ENCODE measurements around the gene DDX17. TPM values are rescaled to one million over a fixed set of nuclear protein-coding genes. Genes with fewer than 3 reads are reported as not detected.

The DDX17 gene
- total and polyA plus RNA-seq, 5 donors: 134 to 253 (median 237) TPM

DNA sequence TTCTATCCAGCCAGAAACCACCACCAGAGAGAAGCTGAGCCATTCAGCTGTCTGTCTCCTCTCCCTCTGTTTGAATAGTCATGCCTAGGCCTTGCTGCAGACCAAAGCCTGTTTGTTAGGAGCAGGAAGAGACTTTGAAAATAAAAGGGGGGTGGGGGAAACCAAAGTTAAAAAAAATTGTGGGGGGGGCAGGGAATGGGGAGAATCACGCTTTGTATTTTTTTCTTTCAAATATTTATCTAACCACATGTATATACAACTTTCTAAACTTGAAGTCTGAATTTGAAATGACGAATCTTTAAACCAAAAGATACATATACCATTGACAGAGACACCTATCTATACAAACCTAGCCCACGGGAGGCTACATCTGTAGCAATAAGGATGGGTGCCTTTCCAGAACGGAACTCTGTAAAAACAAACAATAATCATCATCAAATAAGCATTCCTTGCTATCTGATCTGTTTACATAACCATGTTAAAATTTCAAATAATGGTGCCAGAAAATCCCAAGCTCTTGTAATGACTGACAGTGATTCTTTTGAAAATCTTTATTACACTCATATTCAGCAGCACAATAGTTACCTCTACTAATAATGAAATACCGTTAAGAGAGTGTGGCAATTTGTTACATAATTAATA lies 14.3 kb downstream of the DDX17 start:
- intact Hi-C loops (cut with DNase I): no loop called here
- WGBS: 57% methylated on average over 5 of the region's 5 CpGs
- no peak for ATAC-seq
- Histone ChIP-seq H3K4me1 (ENCODE audit: control insufficient read depth, insufficient read depth, low read length) (no peaks in the 10 kb centered on the region), H3K9me3 (ENCODE audit: control insufficient read depth, low read length) (no peaks in the 10 kb centered on the region), H3K4me3 (ENCODE audit: low read length) (no peak overlapping the region), H3K27ac (ENCODE audit: low read length) (no peak overlapping the region), H3K27me3 (ENCODE audit: control insufficient read depth, insufficient read depth) (no peaks in the 10 kb centered on the region)
- DNase-seq: no peak

DNA sequence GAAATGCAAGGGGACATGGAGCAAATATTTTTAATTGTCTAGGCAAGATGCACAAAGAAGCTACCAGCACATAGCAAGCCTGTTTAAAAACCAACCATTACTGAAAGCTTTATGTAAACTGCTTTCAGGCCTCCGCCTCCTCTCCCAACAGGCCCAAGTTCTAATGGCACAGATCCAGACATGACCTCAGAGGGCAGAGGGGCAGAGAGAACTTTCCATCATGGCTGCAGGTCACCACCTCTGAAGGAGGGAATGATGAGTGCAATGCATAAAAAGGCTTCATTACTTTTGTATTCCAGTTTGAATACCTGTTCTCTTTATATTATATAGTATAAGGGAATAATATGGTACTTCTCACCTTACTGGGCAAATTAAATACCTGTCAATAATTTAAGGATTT lies 15.2 kb downstream of the DDX17 start:
- DNase-seq: peak; percentile 65 to 79 (median 74)
- intact Hi-C loops (cut with DNase I): no loop called here

GRCh38 chr22:38490475-38490874 lies 15.6 kb downstream of the DDX17 start:
- H3K4me1 ChIP-seq (ENCODE audit: control insufficient read depth, insufficient read depth, low read length): no peaks in the 10 kb centered on the region
- H3K9me3 ChIP-seq (ENCODE audit: control insufficient read depth, low read length): no peaks in the 10 kb centered on the region
- no peak overlapping the region for H3K4me3 ChIP-seq (ENCODE audit: low read length)
- intact Hi-C loops (cut with DNase I): no loop called here
- ATAC-seq: peak in 1 of 2 donors; percentile 2
- H3K27me3 ChIP-seq (ENCODE audit: control insufficient read depth, insufficient read depth): no peaks in the 10 kb centered on the region
- H3K27ac ChIP-seq (ENCODE audit: low read length): peak overlapping the region; percentile 39
- 52% methylated on average over 2 of the region's 2 CpGs for WGBS
- DNase-seq: no peak

More for the DNA sequence above, 15.2 kb downstream of the DDX17 start:
- no peaks in the 10 kb centered on the region for H3K4me1 ChIP-seq (ENCODE audit: control insufficient read depth, insufficient read depth, low read length)
- H3K9me3 ChIP-seq (ENCODE audit: control insufficient read depth, low read length): no peaks in the 10 kb centered on the region
- 13% methylated on average over 1 of the region's 1 CpG for WGBS
- H3K4me3 ChIP-seq (ENCODE audit: low read length): no peak overlapping the region
- H3K27me3 ChIP-seq (ENCODE audit: control insufficient read depth, insufficient read depth): no peaks in the 10 kb centered on the region
- peak overlapping the region; percentile 39 for H3K27ac ChIP-seq (ENCODE audit: low read length)
- peak; percentile 86 for ATAC-seq

GRCh38 chr22:38489561-38490145 lies 16.5 kb downstream of the DDX17 start:
- no peak for DNase-seq
- no peak for ATAC-seq
- H3K4me3 ChIP-seq (ENCODE audit: low read length): no peak overlapping the region
- H3K27ac ChIP-seq (ENCODE audit: low read length): no peak overlapping the region
- no peaks in the 10 kb centered on the region for H3K27me3 ChIP-seq (ENCODE audit: control insufficient read depth, insufficient read depth)
- 77% methylated on average over 7 of the region's 7 CpGs for WGBS
- intact Hi-C loops (cut with DNase I): no loop called here
- H3K9me3 ChIP-seq (ENCODE audit: control insufficient read depth, low read length): no peaks in the 10 kb centered on the region
- H3K4me1 ChIP-seq (ENCODE audit: control insufficient read depth, insufficient read depth, low read length): no peaks in the 10 kb centered on the region

- 94% methylated on average over 17 of the region's 17 CpGs for WGBS
- intact Hi-C loops (cut with DNase I): no loop called here
- H3K27ac ChIP-seq (ENCODE audit: low read length): no peak overlapping the region
- no peaks in the 10 kb centered on the region for H3K9me3 ChIP-seq (ENCODE audit: control insufficient read depth, low read length)
- ATAC-seq (no peak), DNase-seq (no peak)
- H3K4me1 ChIP-seq (ENCODE audit: control insufficient read depth, insufficient read depth, low read length): no peaks in the 10 kb centered on the region
- no peaks in the 10 kb centered on the region for H3K27me3 ChIP-seq (ENCODE audit: control insufficient read depth, insufficient read depth)
- H3K4me3 ChIP-seq (ENCODE audit: low read length): no peak overlapping the region
Measured at GRCh38 chr22:38489142-38489541, 17.0 kb downstream of the DDX17 start.

DNA sequence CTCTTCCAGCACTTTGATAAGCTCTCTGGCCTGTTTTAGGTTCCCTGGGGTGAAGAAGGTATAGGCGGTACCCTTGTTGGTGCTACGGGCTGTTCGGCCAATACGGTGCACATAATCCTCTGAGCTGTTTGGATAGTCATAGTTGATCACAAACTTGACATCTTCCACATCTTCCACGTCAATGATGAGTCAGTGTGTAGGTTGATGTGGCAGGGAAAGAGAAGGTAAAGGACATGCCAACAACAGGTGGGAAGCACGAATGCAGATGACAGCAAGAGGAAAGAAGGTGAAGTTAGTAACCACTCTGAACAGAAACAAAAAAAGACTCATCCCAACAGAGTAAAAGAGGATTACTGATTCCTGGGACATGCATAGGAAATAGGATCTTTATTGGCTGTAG lies 18.2 kb downstream of the DDX17 start:
- H3K27me3 ChIP-seq (ENCODE audit: control insufficient read depth, insufficient read depth): no peaks in the 10 kb centered on the region
- no peak overlapping the region for H3K27ac ChIP-seq (ENCODE audit: low read length)
- DNase-seq (no peak), ATAC-seq (no peak)
- no peak overlapping the region for H3K4me3 ChIP-seq (ENCODE audit: low read length)
- intact Hi-C loops (cut with DNase I): no loop called here
- WGBS: 84% methylated on average over 6 of the region's 6 CpGs
- no peaks in the 10 kb centered on the region for H3K9me3 ChIP-seq (ENCODE audit: control insufficient read depth, low read length)
- no peaks in the 10 kb centered on the region for H3K4me1 ChIP-seq (ENCODE audit: control insufficient read depth, insufficient read depth, low read length)

DNA sequence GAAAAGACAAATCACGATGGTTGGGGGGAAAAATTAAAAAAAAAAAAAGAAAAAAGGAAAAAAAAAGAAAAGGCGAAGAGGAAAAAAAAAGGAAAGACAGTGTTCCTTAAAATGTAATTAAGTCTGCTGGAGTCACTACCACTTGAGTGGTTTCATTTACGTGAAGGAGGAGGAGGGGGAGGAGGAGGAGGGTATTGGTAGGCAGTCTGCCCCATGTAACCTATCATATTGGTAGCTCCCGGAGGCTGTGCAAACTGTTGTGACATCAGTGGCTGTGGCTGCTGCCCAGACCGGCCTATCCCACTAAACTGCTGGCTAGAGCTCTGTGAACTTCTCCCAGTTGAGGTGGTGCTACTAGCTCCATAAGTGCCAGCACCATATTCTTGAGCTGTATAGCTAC lies 20.3 kb downstream of the DDX17 start:
- H3K27ac ChIP-seq (ENCODE audit: low read length): no peak overlapping the region
- no peaks in the 10 kb centered on the region for H3K9me3 ChIP-seq (ENCODE audit: control insufficient read depth, low read length)
- 53% methylated on average over 5 of the region's 5 CpGs for WGBS
- H3K4me3 ChIP-seq (ENCODE audit: low read length): no peak overlapping the region
- intact Hi-C loops (cut with DNase I): no loop called here
- no peak for DNase-seq
- H3K4me1 ChIP-seq (ENCODE audit: control insufficient read depth, insufficient read depth, low read length): no peaks in the 10 kb centered on the region
- peak; percentile 50 to 51 for ATAC-seq
- H3K27me3 ChIP-seq (ENCODE audit: control insufficient read depth, insufficient read depth): no peaks in the 10 kb centered on the region

DNA sequence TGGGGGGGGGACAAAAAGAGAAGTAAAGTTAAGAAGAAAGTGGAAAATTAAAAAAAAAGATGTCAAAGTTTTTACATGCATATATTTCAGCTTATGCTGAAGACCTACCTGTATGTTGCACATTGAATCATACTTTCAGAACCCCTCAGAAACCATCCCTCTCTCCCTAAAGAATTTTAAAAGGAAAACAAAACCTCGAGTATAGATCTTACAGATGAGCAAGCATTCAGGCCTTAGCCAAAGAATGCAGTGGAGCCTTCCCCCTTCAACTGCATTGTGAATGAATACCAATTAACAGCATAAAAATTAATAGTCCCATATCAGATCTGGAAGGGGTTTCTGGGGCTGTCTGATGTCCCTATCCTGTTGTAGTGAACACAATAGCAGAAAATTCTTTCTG lies 21.9 kb downstream of the DDX17 start:
- no peaks in the 10 kb centered on the region for H3K4me1 ChIP-seq (ENCODE audit: control insufficient read depth, insufficient read depth, low read length)
- H3K27me3 ChIP-seq (ENCODE audit: control insufficient read depth, insufficient read depth): no peaks in the 10 kb centered on the region
- H3K27ac ChIP-seq (ENCODE audit: low read length): no peak overlapping the region
- H3K9me3 ChIP-seq (ENCODE audit: control insufficient read depth, low read length): no peaks in the 10 kb centered on the region
- no peak for DNase-seq
- intact Hi-C loops (cut with DNase I): no loop called here
- 68% methylated on average over 1 of the region's 1 CpG for WGBS
- H3K4me3 ChIP-seq (ENCODE audit: low read length): no peak overlapping the region
- ATAC-seq: no peak

GRCh38 chr22:38482662-38483308 lies 23.3 kb downstream of the DDX17 start:
- intact Hi-C loops (cut with DNase I): no loop called here
- 97% methylated on average over 6 of the region's 6 CpGs for WGBS
- ATAC-seq: no peak

DNA sequence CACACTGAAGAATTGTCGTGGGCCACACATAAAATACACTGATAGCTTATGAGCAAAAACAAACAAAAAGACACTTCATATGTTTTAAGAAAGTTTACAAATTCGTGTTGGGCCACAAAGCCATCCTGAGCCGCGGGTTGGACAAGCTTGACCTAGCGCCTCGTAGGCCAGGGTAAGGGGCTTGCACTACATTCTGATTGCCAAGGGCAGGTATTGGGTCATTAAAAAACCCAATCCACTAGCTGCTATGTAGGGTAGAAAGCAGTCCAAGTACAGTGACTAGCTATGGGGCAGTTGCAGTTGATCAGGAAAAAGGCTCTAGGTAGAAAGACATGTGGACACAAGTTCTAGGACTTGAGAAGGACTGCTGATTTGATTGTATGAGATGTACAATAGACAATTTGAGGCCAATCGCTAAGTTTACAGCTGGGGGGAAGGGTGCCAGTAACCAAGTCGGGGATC lies 24.2 kb downstream of the DDX17 start:
- Histone ChIP-seq H3K9me3 (ENCODE audit: control insufficient read depth, low read length) (no peaks in the 10 kb centered on the region), H3K27ac (ENCODE audit: low read length) (no peak overlapping the region), H3K4me1 (ENCODE audit: control insufficient read depth, insufficient read depth, low read length) (no peaks in the 10 kb centered on the region), H3K4me3 (ENCODE audit: low read length) (no peak overlapping the region), H3K27me3 (ENCODE audit: control insufficient read depth, insufficient read depth) (no peaks in the 10 kb centered on the region)
- intact Hi-C loops (cut with DNase I): no loop called here
- ATAC-seq (peak in 1 of 2 donors; percentile 14), DNase-seq (no peak)
- 93% methylated on average over 8 of the region's 8 CpGs for WGBS

More at GRCh38 chr22:38482662-38483308, 23.3 kb downstream of the DDX17 start:
- DNase-seq: no peak
- no peaks in the 10 kb centered on the region for H3K27me3 ChIP-seq (ENCODE audit: control insufficient read depth, insufficient read depth)
- no peak overlapping the region for H3K4me3 ChIP-seq (ENCODE audit: low read length)
- no peaks in the 10 kb centered on the region for H3K9me3 ChIP-seq (ENCODE audit: control insufficient read depth, low read length)
- no peaks in the 10 kb centered on the region for H3K4me1 ChIP-seq (ENCODE audit: control insufficient read depth, insufficient read depth, low read length)
- H3K27ac ChIP-seq (ENCODE audit: low read length): no peak overlapping the region

DNA sequence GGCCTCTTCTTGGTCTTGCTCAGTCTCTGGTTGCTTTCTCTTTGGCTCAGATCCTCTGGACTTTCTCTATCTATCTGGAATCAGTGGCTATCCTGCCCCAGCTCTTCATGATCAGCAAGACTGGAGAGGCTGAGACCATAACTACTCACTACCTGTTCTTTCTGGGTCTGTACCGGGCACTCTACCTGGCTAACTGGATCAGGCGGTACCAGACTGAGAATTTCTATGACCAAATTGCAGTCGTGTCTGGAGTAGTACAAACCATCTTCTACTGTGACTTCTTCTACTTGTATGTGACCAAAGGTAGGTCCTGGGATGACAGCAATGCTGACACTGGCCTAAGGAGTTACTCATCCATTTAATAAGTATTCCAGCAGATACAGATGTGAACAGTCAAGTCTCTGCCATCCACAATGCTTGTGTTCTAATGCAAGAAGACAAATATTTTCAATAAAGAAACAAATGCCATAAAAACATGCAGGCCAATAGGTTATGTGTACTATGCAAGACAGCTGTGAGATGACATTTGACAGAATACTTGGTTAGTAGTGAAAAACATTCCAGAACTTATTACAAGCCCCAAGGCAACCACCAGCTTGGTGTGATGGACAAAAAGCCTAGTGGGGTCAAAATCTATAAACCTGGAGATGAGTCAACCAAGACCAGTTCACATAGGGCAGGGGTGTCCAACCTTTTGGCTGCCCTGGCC lies 24.8 kb downstream of the DDX17 start:
- intact Hi-C loops (cut with DNase I): no loop called here
- whole genome bisulfite sequencing: 94% methylated on average over 3 of the region's 3 CpGs
- H3K9me3 ChIP-seq (ENCODE audit: control insufficient read depth, low read length): no peaks in the 10 kb centered on the region
- peak; percentile 13 to 15 for ATAC-seq
- no peaks in the 10 kb centered on the region for H3K27me3 ChIP-seq (ENCODE audit: control insufficient read depth, insufficient read depth)
- DNase-seq: no peak
- no peak overlapping the region for H3K4me3 ChIP-seq (ENCODE audit: low read length)
- H3K4me1 ChIP-seq (ENCODE audit: control insufficient read depth, insufficient read depth, low read length): no peaks in the 10 kb centered on the region
- H3K27ac ChIP-seq (ENCODE audit: low read length): peak overlapping the region; percentile 43

Measured in right cardiac atrium (tissue), 5 donors.